CD4-positive, CD25-positive, alpha-beta regulatory T cell (primary cell): Measurements from ENCODE around the gene PHF1. TPM values are rescaled to one million over a fixed set of nuclear protein-coding genes. Genes with fewer than 3 reads are reported as not detected.

Experiments used
- ATAC-seq, 2 donors: fragments of 150-1000 bp; cut with Tn5 transposase; one replicate each; pipeline ENCODE4 v1.10.0; 2021; ENCODE audit warnings: low read depth in 2 of 2, moderate number of reproducible peaks in 2 of 2, moderate library complexity in 1 of 2
- DNase-seq, 3 donors: peaks; one replicate each; pipeline versions ENCODE4 v3.0.0 to v3.0.0-alpha.2; 2012 to 2022; ENCODE audit warnings: mixed read lengths in 1 of 3
- H3K27ac ChIP-seq: one replicate; pipeline ENCODE4 v1.7.0; 2013; ENCODE audit warnings: mild to moderate bottlenecking, low read length; ENCODE audit not compliant: insufficient read depth, poor library complexity, severe bottlenecking
- H3K27me3 ChIP-seq: one replicate; pipeline ENCODE4 v1.7.0; 2013; ENCODE audit warnings: low read length; ENCODE audit not compliant: control insufficient read depth, insufficient read depth
- H3K36me3 ChIP-seq: one replicate; pipeline ENCODE4 v1.7.0; 2013; ENCODE audit warnings: mild to moderate bottlenecking, low read length, moderate library complexity; ENCODE audit not compliant: control insufficient read depth, insufficient read depth
- H3K4me1 ChIP-seq: 2 replicates; pipeline ENCODE4 v1.7.0; 2013; ENCODE audit warnings: mild to moderate bottlenecking, low read length; ENCODE audit not compliant: insufficient read depth, control insufficient read depth, poor library complexity, severe bottlenecking
- H3K4me3 ChIP-seq: one replicate; pipeline ENCODE4 v1.7.0; 2013; ENCODE audit warnings: low read depth, mild to moderate bottlenecking, low read length, moderate library complexity
- H3K9me3 ChIP-seq, 2 experiments: 1 replicate in 1 of 2; 2 replicates in 1 of 2; pipeline ENCODE4 v1.7.0; 2013; ENCODE audit warnings: low read length in 2 of 2, mild to moderate bottlenecking in 1 of 2, moderate library complexity in 1 of 2; ENCODE audit not compliant: control insufficient read depth in 2 of 2
- H3K27ac Mint-ChIP-seq, 3 donors: one replicate each; pipeline ENCODE4 v1.8.0; 2020 to 2022; ENCODE audit warnings: mild to moderate bottlenecking in 3 of 3, mixed read lengths in 3 of 3, moderate library complexity in 2 of 3
- H3K27me3 Mint-ChIP-seq: one replicate; pipeline ENCODE4 v1.8.0; 2022; ENCODE audit warnings: mild to moderate bottlenecking, mixed read lengths
- H3K36me3 Mint-ChIP-seq: one replicate; pipeline ENCODE4 v1.8.0; 2020; ENCODE audit warnings: mixed read lengths
- H3K4me1 Mint-ChIP-seq, 4 donors: one replicate each; pipeline ENCODE4 v1.8.0; 2020 to 2022; ENCODE audit warnings: mixed read lengths in 4 of 4, mild to moderate bottlenecking in 1 of 4
- H3K4me3 Mint-ChIP-seq, 4 donors: one replicate each; pipeline ENCODE4 v1.8.0; 2020 to 2022; ENCODE audit warnings: mild to moderate bottlenecking in 4 of 4, mixed read lengths in 4 of 4, moderate library complexity in 3 of 4
- H3K9me3 Mint-ChIP-seq, 7 donors: one replicate each; pipeline ENCODE4 v1.8.0; 2020 to 2022; ENCODE audit warnings: mixed read lengths in 7 of 7, mild to moderate bottlenecking in 3 of 7, moderate library complexity in 2 of 7
- polyA plus RNA-seq, 4 donors: library from polyadenylated mRNA; unstranded; fragments of 300-500 nt; fragmentation: Illumina TruSeq; gene quantifications; one replicate each; pipeline ENCODE4 v1.2.3, GENCODE V29; 2021
- total RNA-seq: library from RNA; stranded (reverse); gene quantifications from one replicate; pipeline ENCODE4 v1.2.3, GENCODE V29; 2022

The PHF1 gene
- total and polyA plus RNA-seq, 5 donors from 2014 or later = 41.5 to 403 (median 69.6) TPM

DNA sequence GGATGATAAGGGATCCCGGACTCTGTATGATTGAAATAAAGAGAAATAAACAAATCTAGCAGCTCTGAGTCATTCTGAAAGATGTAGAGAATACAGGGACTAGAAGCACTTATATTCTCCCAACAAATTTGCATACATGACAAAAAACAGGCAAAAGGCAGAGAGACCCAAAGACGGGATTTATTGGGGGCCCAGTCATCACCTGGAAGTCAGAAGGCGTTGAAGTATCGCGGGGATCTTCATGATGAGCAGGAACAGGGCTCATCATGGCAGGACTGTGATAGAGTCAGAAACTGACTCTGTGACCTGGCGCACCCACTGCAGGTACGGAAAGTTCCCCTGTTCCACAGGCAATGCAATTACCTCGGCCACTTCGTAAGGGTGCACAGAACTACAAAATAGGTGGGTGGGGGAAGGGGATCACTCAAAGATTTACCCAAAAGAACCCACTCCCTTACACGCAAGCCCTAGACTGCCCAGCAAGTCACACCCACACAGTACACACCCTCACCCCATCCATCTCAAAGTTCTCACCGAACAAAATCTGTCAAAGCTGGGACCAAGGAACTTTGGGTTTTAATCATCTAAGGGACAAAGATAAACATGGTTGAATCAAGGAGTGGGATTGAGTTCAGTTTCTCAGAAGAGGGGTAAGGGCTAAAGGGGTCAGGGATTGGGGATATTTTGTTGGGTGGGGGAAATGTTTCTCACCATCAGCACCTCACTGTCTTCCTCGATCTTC is 5.7 kb downstream of the PHF1 start:
- H3K4me1 Mint-ChIP-seq = peaks cover 22 to 88% (median 59%) of the 10 kb centered on the region in 4 donors
- Histone ChIP-seq H3K36me3 (peaks cover 39% of the 10 kb centered on the region), H3K4me1 (peaks cover 84% of the 10 kb centered on the region), H3K9me3 (no peaks in the 10 kb centered on the region), H3K27me3 (no peaks in the 10 kb centered on the region), H3K27ac (peak overlapping the region; percentile 97), H3K4me3 (peak overlapping the region; percentile 90)
- H3K4me3 Mint-ChIP-seq = peak overlapping the region; percentile 94 to 97 (median 95)
- peaks cover 14% of the 10 kb centered on the region for H3K27me3 Mint-ChIP-seq
- peaks cover 0 to 1% (median 0%) of the 10 kb centered on the region in 7 donors for H3K9me3 Mint-ChIP-seq
- H3K27ac Mint-ChIP-seq = peak overlapping the region; percentile 99 to 100 (median 100)
- no peak for ATAC-seq
- peak in 1 of 3 donors; percentile 26 for DNase-seq
- H3K36me3 Mint-ChIP-seq = peaks cover 31% of the 10 kb centered on the region

DNA sequence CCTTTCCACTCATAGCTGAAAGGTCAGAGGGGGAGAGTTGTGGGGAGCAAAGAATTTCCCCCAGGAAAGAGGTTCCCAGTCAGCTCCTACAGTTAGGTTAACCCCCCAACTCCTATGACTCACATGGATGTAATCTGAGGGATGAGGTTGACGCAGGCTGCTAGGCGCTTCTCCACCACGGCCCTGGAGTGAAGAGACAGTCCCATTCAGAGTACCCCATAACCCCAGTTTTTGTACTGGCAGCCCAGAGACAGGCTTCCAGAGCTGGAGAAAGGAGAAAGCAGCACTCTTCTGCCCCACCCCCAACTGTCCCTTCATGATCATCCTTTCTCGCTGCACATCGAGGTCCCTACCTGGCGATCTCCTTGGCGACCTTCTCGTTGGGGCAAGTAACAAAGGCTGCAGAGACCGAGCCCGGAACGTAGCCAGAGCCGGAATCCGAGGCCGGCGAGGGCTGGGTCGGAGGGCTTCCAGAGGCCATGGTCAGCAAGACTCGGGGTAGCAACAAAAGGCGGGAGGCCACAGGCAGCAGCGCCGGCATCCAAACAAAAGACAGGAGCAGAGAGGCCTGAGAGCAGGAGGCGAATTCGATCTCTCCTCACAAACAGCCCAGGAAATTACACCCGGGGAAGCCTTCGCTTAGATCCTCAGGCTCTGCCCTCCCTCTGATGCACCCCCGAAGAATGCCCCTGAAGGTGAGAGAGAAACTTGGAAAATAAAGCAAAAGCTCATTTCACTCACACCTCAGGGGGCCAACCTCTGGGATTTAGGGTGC is 6.5 kb downstream of the PHF1 start:
- DNase-seq (no peak), ATAC-seq (no peak)
- H3K36me3 Mint-ChIP-seq = peaks cover 30% of the 10 kb centered on the region

DNA sequence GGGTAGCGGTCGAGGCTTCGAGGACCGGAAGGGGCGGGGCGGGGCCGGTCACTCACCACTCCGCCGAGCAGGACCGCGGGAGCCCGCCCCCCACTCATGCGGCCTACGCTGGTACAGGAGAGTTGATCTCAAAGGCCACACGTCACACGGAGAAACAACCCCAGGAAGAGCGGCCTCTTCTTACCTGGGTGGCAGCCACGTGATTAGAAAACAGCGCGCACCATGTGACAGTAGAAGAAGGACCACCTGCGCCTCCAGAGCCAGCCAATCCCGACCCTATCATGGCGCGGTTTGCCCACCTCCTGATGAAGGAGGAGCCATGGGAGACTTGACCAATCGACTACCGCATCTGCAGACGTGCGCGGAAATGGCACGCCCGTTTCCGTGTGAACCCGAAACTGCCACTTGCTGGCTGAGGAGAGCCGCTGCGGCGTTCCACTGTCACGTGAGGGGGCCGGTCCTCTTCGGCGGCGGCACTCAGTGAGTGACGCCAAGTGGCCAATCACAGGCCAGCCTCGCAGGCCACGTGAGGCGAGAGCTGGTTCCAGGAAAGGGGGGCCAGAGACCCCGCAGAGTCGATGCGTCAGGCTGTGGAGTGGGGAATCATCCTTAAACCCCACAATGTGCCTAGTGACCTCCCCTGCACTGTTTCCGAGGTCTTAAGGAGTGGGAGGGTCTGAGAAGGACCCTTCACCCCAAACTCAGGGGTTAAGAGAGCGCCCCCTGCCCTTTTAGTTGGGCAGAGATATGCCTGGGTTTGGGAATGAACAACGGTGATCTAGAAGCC is 7.3 kb downstream of the PHF1 start, which contains the start of gene CUTA:
Gene CUTA (minus strand): TSS at position 205 of the 787 bp plus-strand sequence. CDS start 107 bp downstream, at position 98.
- peak; percentile 99 to 100 (median 99) for DNase-seq
- peaks cover 14% of the 10 kb centered on the region for H3K27me3 Mint-ChIP-seq
- Histone ChIP-seq H3K4me3 (peak within 1 kb of the TSS; percentile 90), H3K4me1 (peaks cover 69% of the 10 kb centered on the region), H3K36me3 (peaks cover 34% of the 10 kb centered on the region), H3K9me3 (no peaks in the 10 kb centered on the region), H3K27me3 (no peaks in the 10 kb centered on the region), H3K27ac (peak within 1 kb of the TSS; percentile 97)
- peaks cover 22% of the 10 kb centered on the region for H3K36me3 Mint-ChIP-seq
- H3K4me1 Mint-ChIP-seq = peaks cover 17 to 83% (median 53%) of the 10 kb centered on the region in 4 donors
- H3K27ac Mint-ChIP-seq = peak within 1 kb of the TSS; percentile 99 to 100 (median 100)
- peak; percentile 91 to 93 for ATAC-seq
- H3K4me3 Mint-ChIP-seq = peak within 1 kb of the TSS; percentile 94 to 97 (median 95)
- H3K9me3 Mint-ChIP-seq = peaks cover 0 to 1% (median 0%) of the 10 kb centered on the region in 7 donors

More for the DNA sequence above, 6.5 kb downstream of the PHF1 start:
- Histone ChIP-seq H3K27me3 (no peaks in the 10 kb centered on the region), H3K27ac (peak overlapping the region; percentile 97), H3K4me3 (peak overlapping the region; percentile 90), H3K4me1 (peaks cover 77% of the 10 kb centered on the region), H3K9me3 (no peaks in the 10 kb centered on the region), H3K36me3 (peaks cover 39% of the 10 kb centered on the region)
- H3K27ac Mint-ChIP-seq = peak overlapping the region; percentile 99 to 100 (median 100)
- H3K4me1 Mint-ChIP-seq = peaks cover 20 to 87% (median 58%) of the 10 kb centered on the region in 4 donors
- peaks cover 14% of the 10 kb centered on the region for H3K27me3 Mint-ChIP-seq
- H3K4me3 Mint-ChIP-seq = peak overlapping the region; percentile 94 to 97 (median 95)
- peaks cover 0 to 1% (median 0%) of the 10 kb centered on the region in 7 donors for H3K9me3 Mint-ChIP-seq

DNA sequence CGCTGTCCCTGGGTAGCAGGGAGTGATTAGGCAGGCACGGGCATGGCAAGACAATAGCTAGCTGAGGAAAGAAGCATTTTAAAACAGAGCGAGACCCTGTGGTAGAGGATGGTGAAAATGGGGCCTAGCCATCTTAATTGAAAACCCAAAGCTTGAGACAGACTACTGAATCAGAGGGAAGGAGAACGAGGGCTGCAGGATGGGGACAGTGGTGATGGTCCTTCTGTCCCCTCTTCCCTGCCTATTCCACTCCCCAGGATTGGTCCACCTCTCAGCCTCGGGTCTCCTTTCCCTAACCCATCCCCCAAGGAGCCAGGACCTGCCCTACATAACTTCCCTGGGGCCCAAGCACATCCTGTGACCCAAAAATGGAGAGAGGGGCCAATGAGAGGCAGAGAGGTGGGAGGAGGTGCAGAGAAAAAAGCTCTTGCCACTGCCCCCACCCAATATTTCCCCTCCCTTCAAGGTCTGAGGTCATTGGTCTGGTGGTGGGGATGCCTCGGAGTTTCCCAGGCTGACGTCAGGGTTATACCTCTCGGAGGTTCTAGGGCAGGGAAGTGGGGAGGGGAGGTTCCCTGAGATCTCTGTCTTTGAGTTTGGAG is 8.0 kb downstream of the PHF1 start:
- DNase-seq = peak; percentile 35 to 71 (median 39)
- Histone ChIP-seq H3K27me3 (no peaks in the 10 kb centered on the region), H3K4me1 (peaks cover 63% of the 10 kb centered on the region), H3K9me3 (no peaks in the 10 kb centered on the region), H3K36me3 (peaks cover 27% of the 10 kb centered on the region), H3K27ac (peak overlapping the region; percentile 97), H3K4me3 (peak overlapping the region; percentile 77)
- Mint-ChIP-seq H3K9me3 (peaks cover 0 to 1% (median 0%) of the 10 kb centered on the region in 7 donors), H3K4me3 (peak overlapping the region; percentile 94 to 97 (median 95)), H3K27me3 (peaks cover 14% of the 10 kb centered on the region), H3K36me3 (peaks cover 15% of the 10 kb centered on the region), H3K27ac (peak overlapping the region; percentile 99 to 100 (median 100)), H3K4me1 (peaks cover 17 to 82% (median 50%) of the 10 kb centered on the region in 4 donors)
- ATAC-seq = no peak

DNA sequence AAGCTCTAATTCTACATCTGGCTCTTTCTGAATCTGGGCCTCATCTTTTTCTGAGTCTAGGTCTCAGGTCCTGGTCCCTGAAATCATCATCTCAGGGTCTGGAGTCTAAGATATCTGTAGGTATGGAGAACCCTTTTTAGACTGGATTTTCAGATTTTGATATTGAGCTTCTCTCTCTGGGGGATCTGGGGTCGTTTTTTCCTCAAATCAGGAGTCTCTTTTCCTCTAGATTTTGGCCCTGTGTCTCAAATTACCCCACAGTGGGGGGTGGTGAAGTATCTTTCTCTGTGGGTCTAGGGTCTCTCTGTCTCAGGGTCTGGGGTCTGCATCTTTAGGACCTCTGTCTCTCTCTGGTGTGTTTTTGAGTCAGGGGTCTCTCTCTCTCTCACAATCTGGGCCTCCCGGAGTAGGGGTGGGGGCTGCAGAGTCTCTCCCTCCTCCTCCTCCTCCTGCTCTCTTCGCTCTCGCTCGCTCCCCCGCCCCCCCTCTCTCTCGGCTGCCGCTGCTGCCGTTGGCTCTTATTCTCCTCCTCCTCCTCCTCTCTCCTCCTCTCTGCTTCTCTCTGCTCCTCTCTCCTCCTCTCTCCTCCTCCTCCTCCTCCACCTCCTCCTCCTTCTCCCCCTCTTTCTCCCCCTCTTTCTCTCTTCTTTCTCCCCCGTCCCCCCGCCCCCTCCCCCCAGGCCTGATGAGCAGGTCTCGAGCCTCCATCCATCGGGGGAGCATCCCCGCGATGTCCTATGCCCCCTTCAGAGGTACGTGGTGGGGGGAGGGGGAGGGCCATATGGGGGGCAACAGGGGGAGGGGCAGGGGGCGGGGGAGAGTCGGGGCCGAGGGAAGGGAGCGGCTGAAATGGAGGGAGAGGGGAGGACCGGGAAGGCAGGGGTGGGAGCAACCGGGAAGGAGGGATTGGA is 9.0 kb downstream of the PHF1 start, which contains the start of gene SYNGAP1:
Gene SYNGAP1 (plus strand): TSS at position 486 of the 911 bp plus-strand sequence. CDS start 200 bp downstream, at position 686.
- no peaks in the 10 kb centered on the region for H3K9me3 ChIP-seq
- Mint-ChIP-seq H3K27ac (peak within 1 kb of the TSS; percentile 99 to 100 (median 100)), H3K9me3 (peaks cover 0 to 3% (median 0%) of the 10 kb centered on the region in 7 donors), H3K4me3 (peak within 1 kb of the TSS; percentile 66 to 96 (median 94)), H3K27me3 (peaks cover 14% of the 10 kb centered on the region), H3K4me1 (peaks cover 17 to 82% (median 50%) of the 10 kb centered on the region in 4 donors), H3K36me3 (peaks cover 10% of the 10 kb centered on the region)
- peak in 1 of 3 donors; percentile 53 for DNase-seq
- peak within 1 kb of the TSS; percentile 97 for H3K27ac ChIP-seq
- peaks cover 18% of the 10 kb centered on the region for H3K36me3 ChIP-seq
- H3K27me3 ChIP-seq = no peaks in the 10 kb centered on the region
- ATAC-seq = no peak
- peaks cover 59% of the 10 kb centered on the region for H3K4me1 ChIP-seq
- H3K4me3 ChIP-seq = peak within 1 kb of the TSS; percentile 77

DNA sequence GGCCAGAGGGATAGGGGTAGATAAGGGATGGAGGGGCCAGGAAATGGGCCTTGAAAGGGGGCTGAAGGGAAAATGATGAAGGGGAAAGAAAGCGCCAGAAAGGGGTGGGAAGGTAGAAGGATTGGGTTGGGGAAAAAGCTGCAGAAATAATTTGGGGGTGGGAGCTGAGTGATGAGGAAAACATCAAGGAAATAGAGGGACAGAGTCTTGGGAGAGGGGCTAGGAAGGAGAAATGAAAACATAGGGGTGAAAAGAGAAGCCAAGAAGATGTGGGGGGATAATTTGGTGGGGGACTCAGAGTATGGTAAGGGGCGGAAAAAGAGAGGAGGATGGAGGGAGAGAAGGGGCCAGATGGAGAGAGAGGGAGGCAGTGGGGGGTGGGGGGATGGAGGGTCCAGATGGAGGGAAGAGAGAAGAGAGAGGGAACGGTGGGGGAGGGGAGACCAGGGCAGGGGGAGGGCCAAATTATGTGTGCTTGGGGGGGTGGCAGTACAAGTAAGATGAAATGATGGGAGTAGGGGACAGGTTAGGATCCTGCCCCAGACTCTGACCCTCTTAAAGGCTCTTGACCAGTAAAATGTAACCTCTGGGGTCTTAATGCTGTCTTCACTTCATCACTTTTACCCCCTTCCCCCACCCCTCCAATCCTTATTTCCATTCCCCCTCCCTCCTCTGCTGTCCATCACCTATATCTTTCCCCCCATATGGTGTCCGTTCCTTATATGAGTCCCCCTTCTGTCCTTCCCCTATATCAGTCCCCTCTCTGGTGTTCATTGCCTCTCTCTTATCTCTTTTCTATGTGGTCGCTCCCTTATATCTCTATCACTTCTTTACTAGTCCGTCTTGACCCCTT is 9.9 kb downstream of the PHF1 start:
- Histone ChIP-seq H3K27ac (no peak overlapping the region), H3K4me3 (no peak overlapping the region), H3K36me3 (peaks cover 9% of the 10 kb centered on the region), H3K4me1 (peaks cover 59% of the 10 kb centered on the region), H3K27me3 (no peaks in the 10 kb centered on the region), H3K9me3 (no peaks in the 10 kb centered on the region)
- Mint-ChIP-seq H3K4me1 (peaks cover 17 to 82% (median 50%) of the 10 kb centered on the region in 4 donors), H3K27ac (peak overlapping the region in 2 of 3 donors; percentile 7 to 72), H3K27me3 (peaks cover 14% of the 10 kb centered on the region), H3K9me3 (peaks cover 0 to 3% (median 0%) of the 10 kb centered on the region in 7 donors), H3K4me3 (peak overlapping the region in 3 of 4 donors; percentile 13 to 88 (median 76)), H3K36me3 (peaks cover 4% of the 10 kb centered on the region)
- ATAC-seq (no peak), DNase-seq (no peak)
